DOHH2 (cell line): ENCODE results near the gene CCDC71L.
"Not testable (repeated sequence)": the region's sequence is repeated elsewhere in the genome, so short reads cannot be mapped to it uniquely, and the experiment has no call there.

Source experiments
- H3F3A ChIP-seq: fragments of 200-600 bp; sonication (generic), shearing (Covaris generic); 2 replicates; pipeline ENCODE4 v1.6.0; 2016; ENCODE audit warnings: antibody characterized with exemption, mild to moderate bottlenecking; ENCODE audit not compliant: control insufficient read depth, insufficient read depth
- H3K27ac ChIP-seq: fragments of 200-600 bp; sonication (generic); 2 replicates; pipeline ENCODE4 v1.5.1; 2014; ENCODE audit warnings: low read depth, mild to moderate bottlenecking, low read length, moderate library complexity
- H3K27me3 ChIP-seq: fragments of 200-600 bp; sonication (generic); 2 replicates; pipeline ENCODE4 v1.6.1; 2014; ENCODE audit warnings: mild to moderate bottlenecking, low read length, mixed read lengths; ENCODE audit not compliant: control insufficient read depth
- H3K36me3 ChIP-seq: fragments of 200-600 bp; sonication (generic); 2 replicates; pipeline ENCODE4 v1.6.1; 2014; ENCODE audit warnings: mild to moderate bottlenecking, low read length, moderate library complexity, mixed read lengths; ENCODE audit not compliant: control insufficient read depth
- H3K4me1 ChIP-seq: fragments of 200-600 bp; sonication (generic); 2 replicates; pipeline ENCODE4 v1.6.1; 2014; ENCODE audit warnings: mild to moderate bottlenecking, low read length, mixed read lengths; ENCODE audit not compliant: control insufficient read depth
- H3K4me2 ChIP-seq: fragments of 200-600 bp; sonication (generic); 2 replicates; pipeline ENCODE4 v1.6.0; 2014; ENCODE audit warnings: mild to moderate bottlenecking, low read length, moderate library complexity
- H3K4me3 ChIP-seq: fragments of 200-600 bp; sonication (generic); 2 replicates; pipeline ENCODE4 v1.5.1; 2014; ENCODE audit warnings: mild to moderate bottlenecking, low read length, mixed read lengths
- H3K79me2 ChIP-seq: fragments of 200-600 bp; sonication (generic); 2 replicates; pipeline ENCODE4 v1.6.1; 2014; ENCODE audit warnings: mild to moderate bottlenecking, low read length, mixed read lengths; ENCODE audit not compliant: control insufficient read depth
- H3K9me2 ChIP-seq: fragments of 200-600 bp; sonication (generic); replicated peaks from 2 replicates; pipeline ENCODE4 v1.6.1; 2014; ENCODE audit warnings: mild to moderate bottlenecking, low read length, mixed read lengths; ENCODE audit not compliant: control insufficient read depth
- H3K9me3 ChIP-seq: fragments of 200-600 bp; sonication (generic); 2 replicates; pipeline ENCODE4 v1.6.1; 2014; ENCODE audit warnings: antibody characterized with exemption, low read length, mixed read lengths; ENCODE audit not compliant: control insufficient read depth, insufficient read depth
- H4K20me1 ChIP-seq: fragments of 200-600 bp; sonication (generic); 2 replicates; pipeline ENCODE4 v1.6.0; 2014; ENCODE audit warnings: low read depth, mild to moderate bottlenecking, antibody characterized with exemption, low read length, moderate library complexity; ENCODE audit not compliant: control insufficient read depth, insufficient read depth
- EZH2phosphoT487 ChIP-seq: fragments of 200-600 bp; sonication (generic); IDR thresholded peaks from 2 replicates; pipeline ENCODE4 v1.6.1; 2017; ENCODE audit warnings: borderline replicate concordance, mild to moderate bottlenecking, antibody characterized with exemption, low read length, moderate library complexity, mixed read lengths
- TF ChIP-seq, protein P1 (sequence below): fragments of 200-600 bp; sonication (generic); IDR thresholded peaks from one replicate; pipeline ENCODE4 v1.5.1; 2014; ENCODE audit warnings: antibody characterized with exemption, mild to moderate bottlenecking, low read depth, low read length; ENCODE audit not compliant: poor library complexity, severe bottlenecking

The CCDC71L gene

DNA sequence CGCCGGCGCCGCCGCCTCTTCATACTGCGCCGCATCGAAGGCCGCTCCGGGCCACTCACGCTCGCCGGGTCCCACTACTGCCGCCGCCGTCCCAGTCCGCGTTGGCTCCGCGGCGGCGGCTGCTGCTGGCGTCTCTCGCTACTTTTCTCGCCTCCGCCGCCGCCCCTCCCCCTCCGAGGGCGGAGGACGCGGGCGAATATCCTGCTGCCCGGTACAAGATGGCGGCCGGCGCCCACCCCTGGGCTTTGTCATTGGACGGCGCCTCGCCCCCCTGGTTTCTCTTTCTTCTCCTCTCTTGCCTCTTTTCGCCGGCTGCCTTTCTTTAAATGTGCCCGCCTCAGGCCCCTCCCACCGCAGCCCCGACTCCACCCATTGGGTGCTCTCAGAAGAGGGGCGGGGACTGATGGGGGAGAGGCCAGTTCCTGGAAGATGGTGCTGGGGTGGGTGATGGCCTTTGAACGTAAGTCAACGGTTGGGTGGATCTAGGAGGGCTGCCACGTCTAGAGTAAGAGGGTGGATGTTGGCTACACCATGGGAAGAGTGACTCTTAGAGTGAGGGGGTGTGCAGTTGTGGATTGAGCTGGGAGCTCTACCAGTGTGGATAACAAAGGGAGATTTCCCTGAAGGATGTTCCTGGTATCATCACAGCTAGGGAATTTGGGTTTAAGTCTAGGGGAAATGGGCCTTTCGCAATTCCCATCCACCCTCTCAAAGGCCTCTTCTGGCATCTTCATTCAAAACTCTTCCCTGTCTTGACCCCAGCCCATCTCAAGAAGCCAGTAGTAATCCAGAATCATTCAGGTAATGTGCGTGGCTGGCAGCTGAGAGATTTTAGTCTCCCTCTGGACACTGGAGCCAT is at the start of gene CCDC71L:
CCDC71L (minus strand) TSS at position 297 of the 859 bp plus-strand sequence; CDS start at position 35, 262 bp downstream.
- H3F3A ChIP-seq = peaks cover 14% of the 10 kb centered on the region
- H3K4me3 ChIP-seq = peak within 1 kb of the TSS; percentile 76
- H3K27ac ChIP-seq = peak within 1 kb of the TSS; percentile 7; the same call in 1 of the 2 replicates
- peak within 1 kb of the TSS; percentile 79 for H3K4me2 ChIP-seq
- H3K4me1 ChIP-seq = peaks cover 18% of the 10 kb centered on the region
- 0 out of 2 replicates have a peak, but pooled peaks cover 3% of the 10 kb centered on the region for H3K9me3 ChIP-seq
- no peaks in the 10 kb centered on the region; the same call in 1 of the 2 replicates for H3K9me2 ChIP-seq
- TF ChIP-seq, protein P1, sequence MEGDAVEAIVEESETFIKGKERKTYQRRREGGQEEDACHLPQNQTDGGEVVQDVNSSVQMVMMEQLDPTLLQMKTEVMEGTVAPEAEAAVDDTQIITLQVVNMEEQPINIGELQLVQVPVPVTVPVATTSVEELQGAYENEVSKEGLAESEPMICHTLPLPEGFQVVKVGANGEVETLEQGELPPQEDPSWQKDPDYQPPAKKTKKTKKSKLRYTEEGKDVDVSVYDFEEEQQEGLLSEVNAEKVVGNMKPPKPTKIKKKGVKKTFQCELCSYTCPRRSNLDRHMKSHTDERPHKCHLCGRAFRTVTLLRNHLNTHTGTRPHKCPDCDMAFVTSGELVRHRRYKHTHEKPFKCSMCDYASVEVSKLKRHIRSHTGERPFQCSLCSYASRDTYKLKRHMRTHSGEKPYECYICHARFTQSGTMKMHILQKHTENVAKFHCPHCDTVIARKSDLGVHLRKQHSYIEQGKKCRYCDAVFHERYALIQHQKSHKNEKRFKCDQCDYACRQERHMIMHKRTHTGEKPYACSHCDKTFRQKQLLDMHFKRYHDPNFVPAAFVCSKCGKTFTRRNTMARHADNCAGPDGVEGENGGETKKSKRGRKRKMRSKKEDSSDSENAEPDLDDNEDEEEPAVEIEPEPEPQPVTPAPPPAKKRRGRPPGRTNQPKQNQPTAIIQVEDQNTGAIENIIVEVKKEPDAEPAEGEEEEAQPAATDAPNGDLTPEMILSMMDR = no peak
- TF ChIP-seq EZH2phosphoT487 = no peak
- H4K20me1 ChIP-seq = no peaks in the 10 kb centered on the region
- H3K79me2 ChIP-seq = no peaks in the 10 kb centered on the region
- peaks cover 22% of the 10 kb centered on the region for H3K27me3 ChIP-seq
- H3K36me3 ChIP-seq = no peaks in the 10 kb centered on the region

DNA sequence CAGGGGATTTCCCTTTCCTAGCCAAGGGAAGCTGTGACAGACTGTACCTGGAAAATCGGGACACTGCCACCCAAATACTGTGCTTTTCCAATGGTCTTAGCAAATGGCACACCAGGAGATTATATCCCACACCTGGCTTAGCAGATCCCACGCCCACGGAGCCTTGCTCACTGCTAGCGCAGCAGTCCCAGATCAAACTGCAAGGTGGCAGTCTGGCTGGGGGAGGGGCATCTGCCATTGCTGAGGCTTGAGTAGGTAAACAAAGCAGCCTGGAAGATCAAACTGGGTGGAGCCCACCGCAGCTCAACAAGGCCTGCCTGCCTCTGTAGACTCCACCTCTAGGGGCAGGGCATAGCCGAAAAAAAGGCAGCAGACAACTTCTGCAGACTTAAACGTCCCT is 48.6 kb upstream of the CCDC71L start:
- not testable (repeated sequence) for H3K4me2 ChIP-seq, H3F3A ChIP-seq, H3K4me1 ChIP-seq, H4K20me1 ChIP-seq, H3K79me2 ChIP-seq, H3K9me2 ChIP-seq, H3K27ac ChIP-seq, H3K9me3 ChIP-seq, H3K4me3 ChIP-seq, H3K36me3 ChIP-seq
- peaks cover 17% of the 10 kb centered on the region for H3K27me3 ChIP-seq

DNA sequence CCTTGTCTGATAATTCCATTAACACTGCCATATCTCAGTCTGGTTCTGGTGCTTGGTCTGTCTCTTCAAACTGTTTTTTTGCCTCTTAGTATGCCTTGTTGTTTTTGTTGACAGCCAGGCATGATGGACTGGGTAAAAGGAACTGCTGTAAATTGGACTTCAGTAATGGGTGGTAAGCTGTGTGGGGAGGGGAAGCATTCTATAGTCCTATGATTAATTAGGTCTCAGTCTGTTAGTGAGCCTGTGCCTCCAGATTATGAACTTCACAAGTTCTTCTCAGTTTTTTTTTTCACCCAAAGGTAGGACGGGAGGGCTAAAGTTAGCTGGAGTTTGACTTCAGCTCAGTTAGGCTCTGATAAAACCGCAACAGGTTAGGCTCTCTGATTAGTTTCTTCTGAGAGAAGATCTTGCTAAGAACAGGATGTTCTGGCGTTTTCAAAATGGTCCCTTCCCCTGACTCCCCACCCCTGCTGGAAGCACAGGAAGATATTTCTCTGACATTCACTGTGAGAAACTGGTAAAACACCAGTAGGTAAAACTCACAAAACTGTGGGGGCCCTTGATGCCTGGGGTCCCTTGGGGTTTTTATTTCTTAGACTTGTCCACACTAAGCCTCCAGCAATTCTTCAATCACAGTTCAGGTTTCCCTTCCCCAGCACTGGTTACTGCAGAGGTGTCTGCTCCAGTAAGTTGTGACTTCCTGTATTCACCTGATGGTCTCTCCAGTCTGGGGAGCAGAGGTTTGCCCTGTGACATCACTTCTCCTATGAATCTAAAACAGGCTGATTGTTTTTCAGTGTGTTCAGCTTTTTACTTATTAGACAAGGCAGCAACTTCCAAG is 43.3 kb upstream of the CCDC71L start:
- Histone ChIP-seq H4K20me1 (no peaks in the 10 kb centered on the region), H3K4me3 (no peak overlapping the region), H3K36me3 (no peaks in the 10 kb centered on the region), H3K4me1 (peaks cover 8% of the 10 kb centered on the region), H3K9me3 (no peaks in the 10 kb centered on the region), H3K27me3 (peaks cover 24% of the 10 kb centered on the region), H3K4me2 (0 out of 2 replicates have a peak overlapping the region, but pooled peaks have one; percentile 13), H3F3A (no peaks in the 10 kb centered on the region), H3K79me2 (no peaks in the 10 kb centered on the region), H3K27ac (no peak overlapping the region), H3K9me2 (no peaks in the 10 kb centered on the region)
- no peak for TF ChIP-seq EZH2phosphoT487
- TF ChIP-seq, protein P1 = no peak
